ES-I3 (cell line): ENCODE results near the gene HELZ.
"Not testable (repeated sequence)": the region's sequence is repeated elsewhere in the genome, so short reads cannot be mapped to it uniquely, and the experiment has no call there.

Source experiments
- H3K36me3 ChIP-seq: 2 replicates; pipeline ENCODE4 v1.6.1; 2013; ENCODE audit warnings: mild to moderate bottlenecking, low read length, control low read depth, moderate library complexity; ENCODE audit not compliant: insufficient read depth
- H3K4me1 ChIP-seq: 2 replicates; pipeline ENCODE4 v1.6.1; 2013; ENCODE audit warnings: mild to moderate bottlenecking, control low read depth, low read length; ENCODE audit not compliant: insufficient read depth
- H3K9ac ChIP-seq: 2 replicates; pipeline ENCODE4 v1.6.1; 2013; ENCODE audit warnings: low read depth, mild to moderate bottlenecking, low read length, moderate library complexity
- H3K9me3 ChIP-seq: 2 replicates; pipeline ENCODE4 v1.6.1; 2013; ENCODE audit warnings: mild to moderate bottlenecking, low read length, moderate library complexity; ENCODE audit not compliant: control insufficient read depth, insufficient read depth

Gene HELZ

GRCh38 chr17:67128700-67129099 lies 116.3 kb downstream of the HELZ start:
- Histone ChIP-seq H3K4me1 (no peaks in the 10 kb centered on the region), H3K9ac (no peak overlapping the region), H3K36me3 (no peaks in the 10 kb centered on the region; the same call in 1 of the 2 replicates), H3K9me3 (no peaks in the 10 kb centered on the region)

- peaks cover under 1% of the 10 kb centered on the region; the same call in 1 of the 2 replicates for H3K36me3 ChIP-seq
- no peak overlapping the region for H3K9ac ChIP-seq
- no peaks in the 10 kb centered on the region for H3K9me3 ChIP-seq
- no peaks in the 10 kb centered on the region for H3K4me1 ChIP-seq
These were observed 117.1 kb downstream of the HELZ start for GRCh38 chr17:67127925-67128324.

GRCh38 chr17:67126983-67127382 lies 118.0 kb downstream of the HELZ start:
- H3K36me3 ChIP-seq = peaks cover 3% of the 10 kb centered on the region; the same call in 1 of the 2 replicates
- H3K4me1 ChIP-seq = no peaks in the 10 kb centered on the region
- H3K9me3 ChIP-seq = no peaks in the 10 kb centered on the region
- no peak overlapping the region for H3K9ac ChIP-seq

- H3K4me1 ChIP-seq, H3K9me3 ChIP-seq: not testable (repeated sequence)
These were observed 118.5 kb downstream of the HELZ start for GRCh38 chr17:67126543-67126942.

GRCh38 chr17:67125924-67126323 lies 119.1 kb downstream of the HELZ start:
- H3K9me3 ChIP-seq = no peaks in the 10 kb centered on the region
- no peak overlapping the region for H3K9ac ChIP-seq
- no peaks in the 10 kb centered on the region for H3K4me1 ChIP-seq
- H3K36me3 ChIP-seq = peaks cover 3% of the 10 kb centered on the region; the same call in 1 of the 2 replicates

More at GRCh38 chr17:67126543-67126942, 118.5 kb downstream of the HELZ start:
- not testable (repeated sequence) for H3K9ac ChIP-seq, H3K36me3 ChIP-seq

- Histone ChIP-seq H3K36me3 (peaks cover 5% of the 10 kb centered on the region), H3K9ac (no peak overlapping the region)
These were observed 119.6 kb downstream of the HELZ start for GRCh38 chr17:67125417-67125816.

GRCh38 chr17:67124450-67125148 lies 120.4 kb downstream of the HELZ start:
- Histone ChIP-seq H3K36me3 (peaks cover 8% of the 10 kb centered on the region), H3K4me1 (no peaks in the 10 kb centered on the region), H3K9ac (no peak overlapping the region), H3K9me3 (no peaks in the 10 kb centered on the region)

More at GRCh38 chr17:67125417-67125816, 119.6 kb downstream of the HELZ start:
- H3K4me1 ChIP-seq = no peaks in the 10 kb centered on the region
- no peaks in the 10 kb centered on the region for H3K9me3 ChIP-seq

GRCh38 chr17:67123699-67124098 lies 121.3 kb downstream of the HELZ start:
- Histone ChIP-seq H3K9me3 (no peaks in the 10 kb centered on the region), H3K36me3 (peaks cover 8% of the 10 kb centered on the region), H3K9ac (no peak overlapping the region), H3K4me1 (no peaks in the 10 kb centered on the region)

GRCh38 chr17:67121316-67121891 lies 123.6 kb downstream of the HELZ start:
- no peaks in the 10 kb centered on the region for H3K4me1 ChIP-seq
- H3K9me3 ChIP-seq = no peaks in the 10 kb centered on the region
- peaks cover 8% of the 10 kb centered on the region for H3K36me3 ChIP-seq
- no peak overlapping the region for H3K9ac ChIP-seq

GRCh38 chr17:67119102-67119501 lies 125.9 kb downstream of the HELZ start:
- H3K9ac ChIP-seq = no peak overlapping the region
- no peaks in the 10 kb centered on the region for H3K4me1 ChIP-seq
- H3K9me3 ChIP-seq = no peaks in the 10 kb centered on the region
- peaks cover 8% of the 10 kb centered on the region for H3K36me3 ChIP-seq

GRCh38 chr17:67116045-67116575 lies 128.9 kb downstream of the HELZ start:
- Histone ChIP-seq H3K9me3 (no peaks in the 10 kb centered on the region), H3K4me1 (no peaks in the 10 kb centered on the region), H3K9ac (no peak overlapping the region), H3K36me3 (peaks cover 5% of the 10 kb centered on the region; the same call in 1 of the 2 replicates)

GRCh38 chr17:67115401-67115800 lies 129.6 kb downstream of the HELZ start:
- no peak overlapping the region for H3K9ac ChIP-seq
- H3K9me3 ChIP-seq = no peaks in the 10 kb centered on the region
- no peaks in the 10 kb centered on the region for H3K4me1 ChIP-seq
- peaks cover 3% of the 10 kb centered on the region for H3K36me3 ChIP-seq

- Histone ChIP-seq H3K36me3 (peaks cover 5% of the 10 kb centered on the region; the same call in 1 of the 2 replicates), H3K9ac (no peak overlapping the region), H3K4me1 (no peaks in the 10 kb centered on the region), H3K9me3 (no peaks in the 10 kb centered on the region)
These were observed 131.5 kb downstream of the HELZ start for GRCh38 chr17:67113486-67113885.

GRCh38 chr17:67111808-67112207 lies 133.2 kb downstream of the HELZ start:
- H3K36me3 ChIP-seq = peaks cover 17% of the 10 kb centered on the region; the same call in 1 of the 2 replicates
- H3K4me1 ChIP-seq = no peaks in the 10 kb centered on the region
- no peak overlapping the region for H3K9ac ChIP-seq
- H3K9me3 ChIP-seq = no peaks in the 10 kb centered on the region

GRCh38 chr17:67111327-67111726 lies 133.7 kb downstream of the HELZ start:
- Histone ChIP-seq H3K4me1 (no peaks in the 10 kb centered on the region), H3K9me3 (no peaks in the 10 kb centered on the region), H3K9ac (no peak overlapping the region), H3K36me3 (peaks cover 17% of the 10 kb centered on the region; the same call in 1 of the 2 replicates)
